Neural crest cell (in vitro differentiated cells): ENCODE measurements around the gene CLEC2D. TPM values are rescaled to one million over a fixed set of nuclear protein-coding genes. Genes with fewer than 3 reads are reported as not detected.
"Not testable (repeated sequence)": the region's sequence is repeated elsewhere in the genome, so short reads cannot be mapped to it uniquely, and the experiment has no call there.

Experiments used
- DNase-seq: peaks from one replicate; pipeline ENCODE4 v3.0.0; 2021; ENCODE audit warnings: low read depth, mixed read lengths, low spot score
- H3K27ac Mint-ChIP-seq: one replicate; pipeline ENCODE4 v1.8.0; 2021; ENCODE audit warnings: mild to moderate bottlenecking, mixed read lengths; ENCODE audit not compliant: unreplicated experiment
- H3K27me3 Mint-ChIP-seq: 2 replicates; pipeline ENCODE4 v1.8.0; 2021; ENCODE audit warnings: low read depth, mild to moderate bottlenecking, mixed read lengths
- H3K36me3 Mint-ChIP-seq: 2 replicates; pipeline ENCODE4 v1.8.0; 2021; ENCODE audit warnings: low read depth, mild to moderate bottlenecking, mixed read lengths
- H3K4me1 Mint-ChIP-seq: 2 replicates; pipeline ENCODE4 v1.8.0; 2021; ENCODE audit warnings: mixed read lengths
- H3K4me3 Mint-ChIP-seq: one replicate; pipeline ENCODE4 v1.8.0; 2021; ENCODE audit warnings: mild to moderate bottlenecking, mixed read lengths
- H3K9me3 Mint-ChIP-seq: 2 replicates; pipeline ENCODE4 v1.8.0; 2021; ENCODE audit warnings: mixed read lengths
- total RNA-seq: library from RNA; stranded (reverse); gene quantifications from 2 replicates; pipeline ENCODE4 v1.2.1, GENCODE V29; 2021
- TF ChIP-seq, protein P1 (sequence below): fragments of 200-600 bp; sonication (generic); conservative IDR thresholded peaks from 2 replicates; pipeline ENCODE4 v1.5.0; 2021; ENCODE audit warnings: antibody characterized with exemption, mild to moderate bottlenecking

CLEC2D gene
- total RNA-seq, 1 donor from 2014 or later, result 10.6 TPM

DNA sequence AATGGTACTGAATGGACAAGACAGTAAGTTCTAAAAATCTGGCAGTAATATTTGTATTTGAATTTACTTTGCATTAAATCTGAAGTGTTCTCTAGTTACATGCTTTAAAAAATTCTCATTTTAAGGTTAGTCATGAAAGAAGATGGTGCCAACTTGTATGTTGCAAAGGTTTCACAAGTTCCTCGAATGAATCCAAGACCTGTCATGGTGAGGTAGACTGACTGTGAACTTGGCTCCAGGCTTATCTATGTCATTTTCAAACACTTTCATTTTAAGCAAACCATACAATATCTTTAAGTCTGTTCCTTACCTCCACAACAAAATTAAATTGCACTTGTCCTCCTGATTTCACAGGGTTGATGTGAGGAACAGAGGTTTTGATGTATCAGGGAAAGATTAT is 23.4 kb downstream of the CLEC2D start:
- no peak overlapping the region for H3K4me3 Mint-ChIP-seq
- H3K27me3 Mint-ChIP-seq, result no peaks in the 10 kb centered on the region
- H3K4me1 Mint-ChIP-seq, result no peaks in the 10 kb centered on the region
- DNase-seq, result no peak
- no peak overlapping the region for H3K27ac Mint-ChIP-seq
- H3K36me3 Mint-ChIP-seq, result peaks cover 54% of the 10 kb centered on the region
- TF ChIP-seq, protein P1, sequence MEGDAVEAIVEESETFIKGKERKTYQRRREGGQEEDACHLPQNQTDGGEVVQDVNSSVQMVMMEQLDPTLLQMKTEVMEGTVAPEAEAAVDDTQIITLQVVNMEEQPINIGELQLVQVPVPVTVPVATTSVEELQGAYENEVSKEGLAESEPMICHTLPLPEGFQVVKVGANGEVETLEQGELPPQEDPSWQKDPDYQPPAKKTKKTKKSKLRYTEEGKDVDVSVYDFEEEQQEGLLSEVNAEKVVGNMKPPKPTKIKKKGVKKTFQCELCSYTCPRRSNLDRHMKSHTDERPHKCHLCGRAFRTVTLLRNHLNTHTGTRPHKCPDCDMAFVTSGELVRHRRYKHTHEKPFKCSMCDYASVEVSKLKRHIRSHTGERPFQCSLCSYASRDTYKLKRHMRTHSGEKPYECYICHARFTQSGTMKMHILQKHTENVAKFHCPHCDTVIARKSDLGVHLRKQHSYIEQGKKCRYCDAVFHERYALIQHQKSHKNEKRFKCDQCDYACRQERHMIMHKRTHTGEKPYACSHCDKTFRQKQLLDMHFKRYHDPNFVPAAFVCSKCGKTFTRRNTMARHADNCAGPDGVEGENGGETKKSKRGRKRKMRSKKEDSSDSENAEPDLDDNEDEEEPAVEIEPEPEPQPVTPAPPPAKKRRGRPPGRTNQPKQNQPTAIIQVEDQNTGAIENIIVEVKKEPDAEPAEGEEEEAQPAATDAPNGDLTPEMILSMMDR, result no peak
- peaks cover 8% of the 10 kb centered on the region for H3K9me3 Mint-ChIP-seq

DNA sequence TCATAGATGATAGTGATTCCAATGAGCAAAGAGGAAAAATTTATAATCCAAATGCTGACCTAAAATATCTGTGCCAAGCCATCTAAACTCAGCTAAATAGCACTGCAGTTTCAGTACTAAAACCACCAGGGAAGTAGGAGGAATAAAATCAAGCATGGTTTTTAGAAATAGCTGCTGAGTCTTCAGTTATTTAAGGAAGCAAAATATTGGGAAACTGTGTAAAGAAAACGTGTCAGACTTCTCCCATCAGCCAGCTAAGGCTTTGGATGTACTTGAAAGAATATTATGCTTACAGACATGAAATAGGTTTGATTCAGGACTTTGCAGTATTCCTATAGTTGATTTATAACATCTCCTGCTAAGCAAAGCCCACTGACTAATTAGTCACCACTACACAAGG is 24.7 kb downstream of the CLEC2D start:
- H3K36me3 Mint-ChIP-seq, result peaks cover 47% of the 10 kb centered on the region
- no peaks in the 10 kb centered on the region for H3K27me3 Mint-ChIP-seq
- no peak for DNase-seq
- H3K27ac Mint-ChIP-seq, result no peak overlapping the region
- peaks cover 8% of the 10 kb centered on the region for H3K9me3 Mint-ChIP-seq
- no peak overlapping the region for H3K4me3 Mint-ChIP-seq
- no peaks in the 10 kb centered on the region for H3K4me1 Mint-ChIP-seq
- TF ChIP-seq, protein P1, result no peak

DNA sequence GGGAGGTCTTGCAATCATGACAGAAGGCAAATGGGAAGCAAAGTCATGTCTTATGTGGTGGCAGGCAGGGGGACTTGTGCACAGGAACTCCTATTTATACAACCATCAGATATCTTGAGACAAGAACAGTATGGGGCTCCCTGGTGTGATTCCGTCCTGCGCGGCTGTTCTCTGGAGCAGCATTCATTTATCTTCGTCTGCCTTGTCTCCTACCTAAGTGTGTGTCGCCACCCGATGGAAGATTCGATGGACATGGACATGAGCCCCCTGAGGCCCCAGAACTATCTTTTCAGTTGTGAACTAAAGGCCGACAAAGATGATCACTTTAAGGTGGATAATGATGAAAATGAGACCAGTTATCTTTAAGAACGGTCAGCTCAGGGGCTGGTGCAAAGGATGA is 25.6 kb downstream of the CLEC2D start:
- not testable (repeated sequence) for H3K27me3 Mint-ChIP-seq, DNase-seq, H3K4me3 Mint-ChIP-seq, H3K4me1 Mint-ChIP-seq, H3K27ac Mint-ChIP-seq, H3K9me3 Mint-ChIP-seq
- H3K36me3 Mint-ChIP-seq, result peaks cover 39% of the 10 kb centered on the region

DNA sequence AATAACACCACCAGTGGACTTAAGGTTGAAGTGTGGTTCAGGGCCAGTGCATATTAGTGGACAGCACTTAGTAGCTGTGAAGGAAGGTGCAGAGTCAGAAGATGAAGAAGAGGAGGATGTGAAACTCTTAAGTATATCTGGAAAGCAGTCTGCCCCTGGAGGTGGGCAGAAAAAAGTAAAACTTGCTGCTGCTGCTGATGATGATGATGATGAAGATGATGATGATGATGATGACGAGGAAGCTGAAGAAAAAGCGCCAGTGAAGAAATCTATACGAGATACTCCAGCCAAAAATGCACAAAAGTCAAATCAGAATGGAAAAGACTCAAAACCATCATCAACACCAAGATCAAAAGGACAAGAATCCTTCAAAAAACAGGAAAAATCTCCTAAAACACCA is 26.1 kb downstream of the CLEC2D start:
- DNase-seq, H3K4me3 Mint-ChIP-seq, H3K4me1 Mint-ChIP-seq, H3K9me3 Mint-ChIP-seq, H3K27ac Mint-ChIP-seq, H3K27me3 Mint-ChIP-seq: not testable (repeated sequence)
- peaks cover 39% of the 10 kb centered on the region for H3K36me3 Mint-ChIP-seq

DNA sequence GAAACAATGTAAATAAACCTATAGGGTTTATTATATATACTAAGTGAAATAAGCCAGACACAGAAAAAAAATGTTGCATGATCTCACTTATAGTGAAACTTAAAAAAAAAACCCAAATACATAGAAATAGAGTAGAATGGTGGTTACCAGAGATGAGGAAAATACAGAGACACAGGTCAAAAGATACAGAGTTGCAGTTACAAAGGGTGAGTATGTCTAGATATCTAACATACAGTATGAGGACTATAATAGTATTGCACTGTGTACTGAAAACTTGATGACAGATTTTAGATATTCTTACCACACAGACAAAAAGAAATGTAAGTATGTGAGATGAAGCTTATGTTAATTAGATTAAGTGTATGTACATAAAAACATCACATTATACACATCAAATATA is 28.1 kb downstream of the CLEC2D start:
- Mint-ChIP-seq H3K4me3 (no peak overlapping the region), H3K36me3 (peaks cover 36% of the 10 kb centered on the region), H3K27ac (no peak overlapping the region), H3K9me3 (peaks cover 8% of the 10 kb centered on the region), H3K4me1 (no peaks in the 10 kb centered on the region), H3K27me3 (peaks cover 2% of the 10 kb centered on the region)
- TF ChIP-seq, protein P1, result no peak
- no peak for DNase-seq

DNA sequence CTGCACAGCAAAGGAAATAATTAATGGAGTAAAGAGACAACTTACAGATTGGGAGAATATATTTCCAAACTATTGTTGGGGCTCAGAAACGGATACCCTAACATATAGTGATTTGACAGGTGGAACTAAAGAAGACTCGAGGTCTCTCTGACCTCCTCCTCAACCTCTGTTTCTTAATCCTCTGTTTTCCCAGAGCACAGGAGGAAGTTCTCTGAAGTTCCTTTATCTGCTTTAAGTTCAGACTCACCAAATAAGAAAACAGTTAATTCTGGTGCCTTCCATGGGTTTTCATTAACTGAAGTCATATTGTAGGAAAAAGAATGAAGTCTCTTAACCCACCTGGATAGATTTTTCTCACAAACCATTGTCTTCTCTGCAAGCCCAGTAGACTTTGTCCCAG is 29.2 kb downstream of the CLEC2D start:
- peaks cover 2% of the 10 kb centered on the region for H3K27me3 Mint-ChIP-seq
- no peak for DNase-seq
- TF ChIP-seq, protein P1, result no peak
- H3K27ac Mint-ChIP-seq, result no peak overlapping the region
- H3K4me3 Mint-ChIP-seq, result no peak overlapping the region
- H3K36me3 Mint-ChIP-seq, result peaks cover 31% of the 10 kb centered on the region
- H3K4me1 Mint-ChIP-seq, result no peaks in the 10 kb centered on the region
- peaks cover 8% of the 10 kb centered on the region for H3K9me3 Mint-ChIP-seq
